T-helper 2 cell treated with Interferon-gamma antibody and Interleukin-4, amounts not matched to agents 5 μg/mL and 100 μg/mL, for 36 hours (primary cell): ENCODE data around the gene TMPRSS6.

Experiments used
- DNase-seq: peaks from one replicate; pipeline ENCODE4 v3.0.0; 2021; ENCODE audit warnings: low spot score
- H3K27ac Mint-ChIP-seq: one replicate; pipeline ENCODE4 v1.8.0; 2021; ENCODE audit warnings: mild to moderate bottlenecking, mixed read lengths
- H3K27me3 Mint-ChIP-seq: one replicate; pipeline ENCODE4 v1.8.0; 2021; ENCODE audit warnings: low read depth, mixed read lengths
- H3K36me3 Mint-ChIP-seq: one replicate; pipeline ENCODE4 v1.8.0; 2021; ENCODE audit warnings: low read depth, mixed read lengths
- H3K4me1 Mint-ChIP-seq: one replicate; pipeline ENCODE4 v1.8.0; 2021; ENCODE audit warnings: low read depth, mixed read lengths
- H3K4me3 Mint-ChIP-seq: one replicate; pipeline ENCODE4 v1.8.0; 2022; ENCODE audit warnings: mild to moderate bottlenecking, moderate library complexity, mixed read lengths
- H3K9me3 Mint-ChIP-seq: one replicate; pipeline ENCODE4 v1.8.0; 2021; ENCODE audit warnings: mixed read lengths

TMPRSS6 gene

GRCh38 chr22:37115032-37115431, 5.5 kb upstream of the TMPRSS6 start:
- no peak for DNase-seq
- Mint-ChIP-seq H3K36me3 (peaks cover 5% of the 10 kb centered on the region), H3K9me3 (no peaks in the 10 kb centered on the region), H3K27ac (no peak overlapping the region), H3K4me1 (peaks cover 22% of the 10 kb centered on the region), H3K4me3 (no peak overlapping the region), H3K27me3 (no peaks in the 10 kb centered on the region)

- H3K36me3 Mint-ChIP-seq: peaks cover 4% of the 10 kb centered on the region
- no peaks in the 10 kb centered on the region for H3K9me3 Mint-ChIP-seq
- H3K4me1 Mint-ChIP-seq: peaks cover 17% of the 10 kb centered on the region
- DNase-seq: no peak
- no peak overlapping the region for H3K4me3 Mint-ChIP-seq
- H3K27me3 Mint-ChIP-seq: no peaks in the 10 kb centered on the region
- H3K27ac Mint-ChIP-seq: no peak overlapping the region
These were observed 4.2 kb upstream of the TMPRSS6 start for GRCh38 chr22:37113757-37114156.

- no peaks in the 10 kb centered on the region for H3K27me3 Mint-ChIP-seq
- H3K4me3 Mint-ChIP-seq: no peak overlapping the region
- no peak overlapping the region for H3K27ac Mint-ChIP-seq
- peaks cover 8% of the 10 kb centered on the region for H3K4me1 Mint-ChIP-seq
- no peak for DNase-seq
- no peaks in the 10 kb centered on the region for H3K36me3 Mint-ChIP-seq
- H3K9me3 Mint-ChIP-seq: no peaks in the 10 kb centered on the region
These were observed 2.7 kb upstream of the TMPRSS6 start for GRCh38 chr22:37112084-37112728.

GRCh38 chr22:37111156-37111717, 1.7 kb upstream of the TMPRSS6 start:
- DNase-seq: no peak
- Mint-ChIP-seq H3K27me3 (no peaks in the 10 kb centered on the region), H3K4me1 (peaks cover 7% of the 10 kb centered on the region), H3K36me3 (no peaks in the 10 kb centered on the region), H3K9me3 (no peaks in the 10 kb centered on the region), H3K27ac (no peak overlapping the region), H3K4me3 (no peak overlapping the region)

GRCh38 chr22:37107816-37108621, 1.5 kb downstream of the TMPRSS6 start:
- Mint-ChIP-seq H3K4me3 (no peak overlapping the region), H3K27ac (peak overlapping the region; percentile 5), H3K9me3 (no peaks in the 10 kb centered on the region), H3K36me3 (no peaks in the 10 kb centered on the region), H3K4me1 (peaks cover 5% of the 10 kb centered on the region), H3K27me3 (no peaks in the 10 kb centered on the region)
- DNase-seq: no peak

GRCh38 chr22:37105990-37106389, 3.5 kb downstream of the TMPRSS6 start:
- Mint-ChIP-seq H3K9me3 (no peaks in the 10 kb centered on the region), H3K4me1 (peaks cover 5% of the 10 kb centered on the region), H3K4me3 (no peak overlapping the region), H3K27me3 (no peaks in the 10 kb centered on the region), H3K36me3 (no peaks in the 10 kb centered on the region), H3K27ac (no peak overlapping the region)
- DNase-seq: no peak

GRCh38 chr22:37105154-37105553, 4.4 kb downstream of the TMPRSS6 start:
- Mint-ChIP-seq H3K27me3 (no peaks in the 10 kb centered on the region), H3K4me1 (peaks cover 10% of the 10 kb centered on the region), H3K4me3 (no peak overlapping the region), H3K9me3 (no peaks in the 10 kb centered on the region), H3K36me3 (no peaks in the 10 kb centered on the region), H3K27ac (no peak overlapping the region)
- DNase-seq: no peak

- no peak overlapping the region for H3K4me3 Mint-ChIP-seq
- no peaks in the 10 kb centered on the region for H3K9me3 Mint-ChIP-seq
- peaks cover 12% of the 10 kb centered on the region for H3K4me1 Mint-ChIP-seq
- no peak for DNase-seq
- H3K36me3 Mint-ChIP-seq: no peaks in the 10 kb centered on the region
- H3K27me3 Mint-ChIP-seq: no peaks in the 10 kb centered on the region
- no peak overlapping the region for H3K27ac Mint-ChIP-seq
These were observed 5.7 kb downstream of the TMPRSS6 start for GRCh38 chr22:37103656-37104452.

- Mint-ChIP-seq H3K27ac (no peak overlapping the region), H3K36me3 (no peaks in the 10 kb centered on the region), H3K4me3 (no peak overlapping the region), H3K27me3 (no peaks in the 10 kb centered on the region), H3K4me1 (peaks cover 17% of the 10 kb centered on the region), H3K9me3 (no peaks in the 10 kb centered on the region)
- DNase-seq: no peak
These were observed 6.4 kb downstream of the TMPRSS6 start for GRCh38 chr22:37103151-37103550.

GRCh38 chr22:37101311-37102066, 8.0 kb downstream of the TMPRSS6 start:
- H3K4me1 Mint-ChIP-seq: peaks cover 17% of the 10 kb centered on the region
- no peaks in the 10 kb centered on the region for H3K36me3 Mint-ChIP-seq
- no peaks in the 10 kb centered on the region for H3K9me3 Mint-ChIP-seq
- H3K27ac Mint-ChIP-seq: no peak overlapping the region
- no peaks in the 10 kb centered on the region for H3K27me3 Mint-ChIP-seq
- H3K4me3 Mint-ChIP-seq: no peak overlapping the region
- no peak for DNase-seq

GRCh38 chr22:37100589-37101127, 8.9 kb downstream of the TMPRSS6 start:
- Mint-ChIP-seq H3K9me3 (no peaks in the 10 kb centered on the region), H3K36me3 (no peaks in the 10 kb centered on the region), H3K27me3 (no peaks in the 10 kb centered on the region), H3K4me1 (peaks cover 15% of the 10 kb centered on the region), H3K27ac (peak overlapping the region; percentile 41), H3K4me3 (no peak overlapping the region)
- DNase-seq: no peak

GRCh38 chr22:37098976-37099591, 10.4 kb downstream of the TMPRSS6 start:
- H3K27ac Mint-ChIP-seq: no peak overlapping the region
- no peak overlapping the region for H3K4me3 Mint-ChIP-seq
- H3K36me3 Mint-ChIP-seq: no peaks in the 10 kb centered on the region
- H3K27me3 Mint-ChIP-seq: no peaks in the 10 kb centered on the region
- DNase-seq: no peak
- H3K9me3 Mint-ChIP-seq: no peaks in the 10 kb centered on the region
- peaks cover 23% of the 10 kb centered on the region for H3K4me1 Mint-ChIP-seq

GRCh38 chr22:37097346-37097745, 12.2 kb downstream of the TMPRSS6 start:
- Mint-ChIP-seq H3K4me3 (no peak overlapping the region), H3K36me3 (no peaks in the 10 kb centered on the region), H3K27ac (no peak overlapping the region), H3K4me1 (peaks cover 23% of the 10 kb centered on the region), H3K27me3 (no peaks in the 10 kb centered on the region), H3K9me3 (no peaks in the 10 kb centered on the region)
- DNase-seq: no peak
